GM18505 (cell line): ENCODE results near the gene SASH1.

Experiments
- ATAC-seq: cut with Tn5 transposase; IDR thresholded peaks from one replicate; pipeline ENCODE4 v1.9.1; 2021; ENCODE audit not compliant: unreplicated experiment
- POLR2A ChIP-seq: IDR thresholded peaks from 4 replicates; pipeline ENCODE4 v1.6.1; 2011; ENCODE audit warnings: borderline replicate concordance; ENCODE audit not compliant: insufficient read depth, insufficient read length; ENCODE audit errors: extremely low read depth

Gene SASH1

GRCh38 chr6:148509800-148510581 lies 167.4 kb downstream of the SASH1 start:
- no peak for TF ChIP-seq POLR2A
- no peak for ATAC-seq

GRCh38 chr6:148513145-148514071 lies 170.8 kb downstream of the SASH1 start:
- ATAC-seq = no peak

GRCh38 chr6:148514091-148514845 lies 171.6 kb downstream of the SASH1 start:
- no peak for ATAC-seq
- TF ChIP-seq POLR2A = no peak

More at GRCh38 chr6:148513145-148514071, 170.8 kb downstream of the SASH1 start:
- no peak for TF ChIP-seq POLR2A

- ATAC-seq = no peak
- no peak for TF ChIP-seq POLR2A
Measured at GRCh38 chr6:148516217-148516616, 173.6 kb downstream of the SASH1 start.

GRCh38 chr6:148516617-148517016 lies 174.0 kb downstream of the SASH1 start:
- ATAC-seq = no peak
- no peak for TF ChIP-seq POLR2A

GRCh38 chr6:148517470-148517869 lies 174.8 kb downstream of the SASH1 start:
- no peak for ATAC-seq

GRCh38 chr6:148518511-148519156 lies 176.0 kb downstream of the SASH1 start:
- no peak for TF ChIP-seq POLR2A
- ATAC-seq = no peak

More at GRCh38 chr6:148517470-148517869, 174.8 kb downstream of the SASH1 start:
- TF ChIP-seq POLR2A = no peak

- no peak for TF ChIP-seq POLR2A
- peak; percentile 94 for ATAC-seq
Measured at GRCh38 chr6:148520109-148520841, 177.6 kb downstream of the SASH1 start.

- no peak for TF ChIP-seq POLR2A
- ATAC-seq = no peak
Measured at GRCh38 chr6:148521158-148521557, 178.5 kb downstream of the SASH1 start.

- no peak for TF ChIP-seq POLR2A
- ATAC-seq = no peak
Measured at GRCh38 chr6:148521586-148521985, 178.9 kb downstream of the SASH1 start.

GRCh38 chr6:148523048-148523447 lies 180.4 kb downstream of the SASH1 start:
- ATAC-seq = no peak

GRCh38 chr6:148523551-148523950 lies 180.9 kb downstream of the SASH1 start:
- no peak for ATAC-seq
- no peak for TF ChIP-seq POLR2A

More at GRCh38 chr6:148523048-148523447, 180.4 kb downstream of the SASH1 start:
- no peak for TF ChIP-seq POLR2A
